ENCODE results near the gene PRRG2. TPM values are rescaled to one million over a fixed set of nuclear protein-coding genes. Genes with fewer than 3 reads are reported as not detected.

The PRRG2 gene
- total RNA-seq, 6 experiments from 2014 or later = 2.5 to 5.9 (median 3.1) TPM

- ATAC-seq (peak; percentile 89 to 94 (median 91)), DNase-seq (peak; percentile 97 to 98 (median 98))
- Histone ChIP-seq H3K36me3 (peaks cover 0 to 10% (median 1%) of the 10 kb centered on the region in 4 donors), H3K27ac (peak overlapping the region; percentile 39 to 84 (median 82)), H3K9me3 (no peaks in the 10 kb centered on the region), H3K27me3 (no peaks in the 10 kb centered on the region), H3K4me3 (peak overlapping the region; percentile 76 to 83 (median 77)), H3K4me1 (peaks cover 0 to 4% (median 0%) of the 10 kb centered on the region in 4 donors)
- peak; percentile 80 for TF ChIP-seq POLR2A (IDR thresholded peaks at IDR 0.05)
- peak in 1 of 4 donors; percentile 2 for TF ChIP-seq CTCF (IDR thresholded peaks at IDR 0.05)
- under 1% methylated on average over 22 of the region's 58 CpGs for WGBS (ENCODE audit: insufficient coverage, low coverage, low lambda C conversion rate, missing lambda C conversion rate)
- intact Hi-C loops (cut with DNase I) = loop anchor here in 1 of 2 donors (10.0 kb wide), 1 partner anchor 74 kb away; the partner anchor contains the start of genes BCL2L12 and IRF3
These were observed 9.2 kb downstream of the PRRG2 start for GRCh38 chr19:49590071-49590970.

DNA sequence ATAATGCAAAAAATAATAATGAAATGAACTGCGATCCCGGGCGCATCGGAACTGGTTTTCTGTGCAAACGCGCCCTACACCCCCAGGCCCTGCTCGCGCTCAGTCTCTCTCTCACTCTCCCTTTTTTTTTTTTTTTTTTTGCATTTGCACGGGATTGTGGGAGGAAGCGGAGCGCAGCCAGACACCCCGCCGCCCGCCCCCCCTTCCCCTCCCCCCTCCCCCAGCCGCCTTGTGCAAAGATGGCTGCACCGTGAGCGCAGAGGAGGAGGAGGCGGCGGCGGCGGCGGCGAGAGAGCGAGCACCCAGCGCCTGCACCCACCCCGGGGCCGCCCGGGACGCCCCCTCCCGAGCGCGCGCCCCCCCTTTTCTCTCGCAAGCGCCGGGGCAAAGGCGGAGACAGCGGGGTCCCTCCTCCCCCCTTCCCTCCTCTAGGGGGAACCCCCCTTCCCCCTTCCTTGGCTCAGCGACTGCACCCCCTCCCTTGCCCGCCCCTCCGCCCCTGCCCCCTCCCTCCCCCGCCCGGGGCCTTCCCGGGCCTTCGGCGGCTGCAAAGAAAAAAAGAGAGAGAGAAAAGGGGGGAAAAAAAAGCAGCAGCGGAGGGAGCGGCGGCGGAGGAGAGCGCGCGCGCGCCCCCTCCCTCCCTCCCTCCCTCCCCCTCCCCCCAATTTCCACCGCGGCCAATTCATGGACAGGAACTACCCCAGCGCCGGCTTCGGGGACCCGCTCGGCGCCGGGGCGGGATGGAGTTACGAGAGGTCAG, 10.0 kb downstream of the PRRG2 start, which contains the start of gene PRR12:
PRR12 (plus strand) TSS at position 212 of the 760 bp plus-strand sequence; CDS start at position 685, 473 bp downstream.
- intact Hi-C loops (cut with DNase I) = loop anchor here in 1 of 2 donors (10.0 kb wide), 1 partner anchor 74 kb away; the partner anchor contains the start of genes BCL2L12 and IRF3
- DNase-seq (peak; percentile 59 to 73 (median 72)), ATAC-seq (peak; percentile 53 to 63 (median 56))
- no peak for TF ChIP-seq CTCF (IDR thresholded peaks at IDR 0.05)
- Histone ChIP-seq H3K27me3 (no peaks in the 10 kb centered on the region), H3K9me3 (no peaks in the 10 kb centered on the region), H3K4me3 (peak within 1 kb of the TSS; percentile 76 to 83 (median 77)), H3K27ac (peak within 1 kb of the TSS; percentile 39 to 84 (median 82)), H3K4me1 (peaks cover 0 to 4% (median 0%) of the 10 kb centered on the region in 4 donors), H3K36me3 (peaks cover 0 to 13% (median 1%) of the 10 kb centered on the region in 4 donors)
- WGBS (ENCODE audit: insufficient coverage, low coverage, low lambda C conversion rate, missing lambda C conversion rate) = under 1% methylated on average over 34 of the region's 66 CpGs

DNA sequence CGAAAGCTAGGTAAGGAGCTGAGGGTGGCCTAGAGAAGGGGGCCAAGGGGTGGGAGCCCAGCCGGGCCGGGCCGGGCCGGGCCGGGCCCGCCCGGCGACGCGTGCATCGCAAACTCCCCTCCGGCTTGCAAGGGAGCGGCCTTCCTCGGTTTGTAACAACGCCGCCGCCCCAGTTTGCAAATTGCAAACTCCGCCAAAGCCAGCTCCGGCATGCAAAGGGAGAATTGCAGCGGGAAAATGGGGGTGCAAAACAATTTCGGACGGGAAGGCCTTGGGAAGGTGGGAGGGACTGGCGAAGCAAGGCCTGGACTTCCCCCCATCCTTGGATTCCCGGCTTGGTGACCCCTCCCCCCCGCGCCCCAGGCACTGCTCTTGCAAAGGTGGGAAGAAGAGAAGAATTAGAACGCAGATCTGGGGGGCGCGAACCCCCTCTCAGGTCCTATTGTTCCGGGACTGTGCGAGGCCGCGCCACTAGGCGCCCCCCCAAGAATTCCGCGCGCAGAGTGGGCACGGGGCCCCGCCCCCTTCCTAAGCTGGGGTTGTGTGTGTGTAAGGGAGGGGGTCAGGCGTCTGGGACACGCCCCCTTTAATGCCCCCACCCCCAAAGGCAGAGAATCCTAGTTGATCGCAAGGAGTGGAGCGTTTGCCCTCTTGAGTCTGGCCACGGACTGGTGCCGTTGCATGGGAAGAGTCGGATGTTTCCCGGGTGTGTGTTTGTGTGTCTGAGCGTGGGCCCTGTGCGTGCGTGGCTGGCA, 10.8 kb downstream of the PRRG2 start:
- Histone ChIP-seq H3K4me1 (peaks cover 0 to 4% (median 0%) of the 10 kb centered on the region in 4 donors), H3K27me3 (no peaks in the 10 kb centered on the region), H3K4me3 (peak overlapping the region; percentile 76 to 83 (median 77)), H3K36me3 (peaks cover 0 to 13% (median 1%) of the 10 kb centered on the region in 4 donors), H3K27ac (peak overlapping the region in 2 of 3 donors; percentile 57 to 82), H3K9me3 (no peaks in the 10 kb centered on the region)
- intact Hi-C loops (cut with DNase I) = loop anchor here in 1 of 2 donors (10.0 kb wide), 1 partner anchor 73 kb away; the partner anchor contains the start of genes BCL2L12 and IRF3
- WGBS (ENCODE audit: insufficient coverage, low coverage, low lambda C conversion rate, missing lambda C conversion rate) = under 1% methylated on average over 24 of the region's 51 CpGs
- no peak for TF ChIP-seq CTCF (IDR thresholded peaks at IDR 0.05)
- no peak for TF ChIP-seq POLR2A (IDR thresholded peaks at IDR 0.05)
- DNase-seq (peak; percentile 52 to 64 (median 63)), ATAC-seq (no peak)
